Stimulated activated CD4-positive, alpha-beta T cell treated with anti-CD3 and anti-CD28 coated beads, Interleukin-2, amount 100 ng/mL, for 24 hours (primary cell): ENCODE measurements around the gene DIRAS1.
A peak's percentile ranks its signal among the peaks of the same experiment; 100 is the strongest.
"Not testable (repeated sequence)": the region's sequence is repeated elsewhere in the genome, so short reads cannot be mapped to it uniquely, and the experiment has no call there.

Experiments used
- DNase-seq, 2 donors: peaks; one replicate each; pipeline ENCODE4 v3.0.0-alpha.2; 2020

DIRAS1 gene

DNA sequence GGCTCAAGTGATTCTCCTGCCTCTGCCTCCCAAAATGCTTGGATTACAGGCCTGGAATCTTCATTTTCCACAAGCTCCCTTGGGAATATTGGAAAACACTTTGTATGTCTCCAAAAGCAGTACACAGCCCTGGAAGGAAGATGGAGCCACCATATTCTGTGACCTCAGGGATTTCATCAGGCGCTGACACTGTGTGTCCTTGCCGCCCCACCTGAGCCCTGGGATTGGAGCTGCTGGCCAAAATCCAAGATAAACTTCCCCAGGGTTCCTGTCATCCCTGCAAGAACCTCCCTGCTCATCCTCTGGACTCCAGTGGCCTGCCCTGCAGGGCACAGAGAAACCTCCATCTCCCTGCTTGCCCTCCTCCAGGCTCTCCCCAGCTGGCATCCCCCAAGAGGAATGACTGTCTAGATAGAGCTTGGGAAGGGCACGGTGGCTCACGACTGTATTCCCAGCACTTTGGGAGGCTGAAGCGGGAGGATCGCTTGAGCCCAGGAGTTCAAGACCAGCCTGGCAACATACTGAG is 17.4 kb downstream of the DIRAS1 start:
- DNase-seq: no peak

GRCh38 chr19:2703077-2703437 is 18.1 kb downstream of the DIRAS1 start:
- DNase-seq: no peak

- DNase-seq: peak; percentile 94 to 97
Observed at GRCh38 chr19:2702170-2703076, 18.7 kb downstream of the DIRAS1 start, which contains the start of gene GNG7. TSS of gene GNG7 (minus strand) at chr19:2702694. CDS start at chr19:2520688, 182,006 bp downstream.

DNA sequence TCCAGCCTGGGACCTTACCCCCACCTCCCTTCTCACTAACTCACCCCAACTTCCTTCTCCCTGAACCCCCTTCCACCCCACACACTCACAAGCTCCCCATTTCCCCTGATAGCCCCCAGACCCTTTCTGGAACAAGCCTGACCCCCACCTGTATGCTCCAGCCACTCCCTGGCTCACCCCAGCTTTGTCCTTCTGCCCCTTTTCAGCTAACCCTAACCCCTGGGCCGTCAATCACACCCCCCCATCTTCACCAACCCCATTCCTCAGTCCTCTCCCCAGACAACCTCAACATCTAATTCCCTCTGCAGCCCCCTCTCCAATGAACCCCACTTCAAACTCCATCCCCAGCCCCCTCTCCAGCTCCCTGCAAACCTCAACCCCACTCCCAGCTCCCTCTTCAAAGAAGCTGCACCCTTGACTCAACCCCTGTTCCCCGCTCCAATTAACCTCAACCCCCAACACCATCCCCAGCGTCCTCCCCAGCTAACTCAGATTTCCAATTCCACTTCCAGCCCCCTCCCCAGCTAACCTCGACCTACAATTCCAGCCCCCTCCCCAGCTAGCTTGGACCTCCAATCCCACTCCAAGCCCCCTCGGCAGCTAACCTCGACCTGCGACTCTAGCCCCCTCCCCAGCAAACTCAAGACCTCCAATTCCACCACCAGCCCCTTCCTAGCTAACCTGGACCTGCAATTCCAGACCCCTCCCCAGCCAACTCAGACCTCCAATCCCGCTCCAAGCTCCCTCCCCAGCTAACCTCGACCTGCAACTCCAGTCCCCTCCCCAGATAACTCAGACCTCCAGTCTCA is 19.6 kb downstream of the DIRAS1 start:
- DNase-seq: no peak

GRCh38 chr19:2700660-2701360 is 20.4 kb downstream of the DIRAS1 start:
- no peak for DNase-seq

DNA sequence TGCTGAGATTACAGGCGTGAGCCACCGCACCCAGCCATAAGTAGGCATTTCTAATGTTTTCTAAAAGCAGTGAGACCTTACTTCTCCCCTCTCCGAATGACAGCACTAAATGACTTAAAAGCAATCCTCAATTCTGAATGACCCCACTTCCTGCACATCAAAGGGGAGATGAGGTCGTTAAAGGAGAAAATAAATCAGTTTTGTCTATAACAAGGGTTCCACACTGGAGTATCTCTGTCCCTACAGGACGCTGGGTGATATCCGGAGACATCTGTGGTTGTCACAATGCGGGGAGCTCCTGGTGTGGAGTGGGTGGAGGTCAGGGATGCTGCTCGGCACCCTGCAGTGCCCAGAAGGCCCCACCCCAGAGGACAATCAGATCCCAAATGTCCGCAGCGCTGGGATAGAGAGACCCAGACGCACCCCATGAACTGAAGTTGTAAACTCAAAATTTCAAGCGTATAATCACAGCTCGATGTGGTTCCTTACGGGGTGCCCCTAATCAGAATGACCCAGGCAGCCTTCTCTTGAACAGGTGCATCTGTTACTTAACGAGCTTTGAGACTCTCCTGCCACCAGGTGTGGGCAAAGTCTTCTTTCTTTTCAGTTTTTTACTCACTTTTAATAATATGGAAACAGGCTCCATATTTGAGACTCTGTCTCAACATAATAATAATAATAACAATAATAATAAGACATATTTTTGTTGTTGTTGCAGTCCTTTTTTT is 21.6 kb downstream of the DIRAS1 start:
- no peak for DNase-seq

GRCh38 chr19:2694196-2694595 is 27.0 kb downstream of the DIRAS1 start:
- DNase-seq: no peak

DNA sequence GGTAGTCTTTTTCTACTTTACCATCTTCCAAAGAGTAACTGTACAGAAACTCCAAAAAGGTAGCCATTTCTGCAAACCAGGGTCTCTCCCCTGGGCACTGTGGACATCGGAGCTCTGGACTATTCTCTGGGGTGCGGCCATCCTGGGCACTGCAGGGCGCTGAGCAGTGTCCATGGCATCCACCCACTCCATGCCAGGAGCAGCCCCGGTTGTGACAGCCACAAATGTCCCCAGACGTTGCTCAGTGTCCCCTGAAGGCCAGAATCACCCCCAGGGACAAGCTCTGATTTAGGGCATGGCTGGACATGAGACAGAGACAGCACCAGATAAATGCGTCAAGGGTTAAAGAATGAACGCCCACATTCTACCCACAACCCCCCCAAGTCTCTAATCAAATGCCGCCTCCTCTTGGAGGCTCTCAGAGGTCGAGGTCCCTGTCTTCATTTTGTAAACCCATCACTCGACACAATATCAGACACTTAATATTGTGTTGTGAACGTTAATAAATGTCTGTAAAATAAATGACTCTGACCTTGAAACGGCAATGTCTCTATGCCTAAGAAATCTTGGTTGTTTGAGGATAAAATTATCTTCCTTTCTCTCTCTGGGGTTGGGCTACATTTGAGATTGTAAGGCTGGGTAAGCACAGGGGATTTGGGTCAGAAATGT is 27.5 kb downstream of the DIRAS1 start:
- DNase-seq: no peak

DNA sequence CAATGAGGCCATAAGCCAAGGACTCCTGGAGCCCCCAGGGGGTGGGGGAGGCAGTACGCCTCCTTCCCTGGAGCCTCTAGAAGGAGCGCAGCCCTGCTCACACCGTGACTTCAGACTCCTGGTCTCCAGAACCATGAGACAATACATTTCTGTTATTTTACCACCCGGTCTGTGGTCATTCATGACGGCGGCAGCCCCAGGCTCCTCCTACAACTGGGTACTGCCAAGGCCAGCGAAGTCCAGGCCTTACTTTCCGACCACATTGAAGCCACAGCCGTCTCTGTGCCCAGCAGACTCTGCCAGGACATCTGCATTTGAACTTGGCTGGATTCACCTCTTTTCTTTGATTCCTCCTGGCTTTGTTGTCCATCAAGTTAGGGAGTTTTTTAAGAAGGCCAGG is 29.2 kb downstream of the DIRAS1 start:
- no peak for DNase-seq

GRCh38 chr19:2690856-2691255 is 30.3 kb downstream of the DIRAS1 start:
- DNase-seq: no peak

DNA sequence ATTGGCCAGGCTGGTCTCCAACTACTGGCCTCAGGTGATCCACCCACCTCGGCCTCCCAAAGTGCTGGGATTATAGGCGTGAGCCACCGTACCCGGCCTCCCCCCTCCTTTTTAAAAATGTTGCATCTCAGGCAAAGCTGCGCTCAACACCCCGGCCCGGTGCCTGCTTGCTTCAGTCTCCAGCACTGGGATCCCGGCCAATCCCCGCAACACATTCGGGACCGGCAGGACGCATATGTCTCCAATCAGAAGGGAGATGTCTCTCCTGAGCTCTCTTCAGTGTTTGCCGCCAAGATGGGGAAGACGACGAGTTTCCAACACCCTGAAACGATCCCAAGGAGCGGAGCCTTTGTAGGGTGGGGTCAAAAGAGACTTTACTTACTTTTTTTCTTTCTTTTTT is 34.8 kb downstream of the DIRAS1 start:
- DNase-seq: no peak

- DNase-seq: no peak
Observed at GRCh38 chr19:2685204-2685704, 35.9 kb downstream of the DIRAS1 start.

DNA sequence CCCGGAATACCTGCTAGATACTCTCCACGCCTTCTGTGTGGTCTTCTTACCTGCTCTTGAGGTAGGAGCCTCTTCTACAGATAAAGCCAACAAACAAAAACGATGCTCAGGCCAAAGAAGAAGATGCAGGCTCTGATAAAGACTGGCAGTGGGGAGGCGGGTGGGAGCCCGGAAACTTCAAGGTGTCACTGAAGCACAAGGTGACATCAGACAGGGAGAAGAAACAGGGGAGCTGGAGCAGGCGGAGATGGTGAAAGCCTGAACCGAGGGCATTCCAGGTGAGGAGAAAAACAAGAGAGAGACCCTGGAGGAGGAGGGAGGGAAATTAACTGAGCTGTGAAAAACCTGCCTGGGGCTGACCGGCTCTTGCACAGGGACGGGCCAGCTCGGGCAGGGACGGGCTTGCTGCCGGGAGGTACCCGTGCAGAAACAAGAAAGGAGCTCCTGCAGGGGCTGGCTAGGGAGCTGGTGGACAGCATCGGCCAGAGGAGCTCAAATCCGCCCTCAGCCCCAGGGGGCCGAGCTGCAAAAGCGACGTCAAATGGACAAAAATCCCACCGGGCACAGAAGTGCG is 37.7 kb downstream of the DIRAS1 start:
- no peak for DNase-seq

DNA sequence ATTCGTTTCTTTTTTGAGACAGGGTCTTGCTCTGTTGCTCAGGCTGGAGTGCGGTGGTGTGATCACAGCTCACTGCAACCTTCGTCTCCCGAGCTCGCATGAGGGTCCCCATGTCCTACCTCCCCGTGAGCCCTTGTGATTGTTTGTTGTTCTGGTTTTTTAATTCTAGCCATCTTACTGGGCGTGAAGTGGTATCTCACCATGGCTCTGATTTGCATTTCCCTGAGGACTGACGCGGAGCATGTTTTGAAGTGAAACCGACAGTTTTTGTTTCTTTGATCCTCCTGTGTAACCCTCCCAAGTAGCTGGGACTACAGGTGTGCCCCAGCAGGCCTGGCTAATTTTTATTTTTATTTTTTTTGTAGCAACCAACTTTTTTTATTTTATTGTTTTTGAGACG is 40.4 kb downstream of the DIRAS1 start:
- DNase-seq: no peak

DNA sequence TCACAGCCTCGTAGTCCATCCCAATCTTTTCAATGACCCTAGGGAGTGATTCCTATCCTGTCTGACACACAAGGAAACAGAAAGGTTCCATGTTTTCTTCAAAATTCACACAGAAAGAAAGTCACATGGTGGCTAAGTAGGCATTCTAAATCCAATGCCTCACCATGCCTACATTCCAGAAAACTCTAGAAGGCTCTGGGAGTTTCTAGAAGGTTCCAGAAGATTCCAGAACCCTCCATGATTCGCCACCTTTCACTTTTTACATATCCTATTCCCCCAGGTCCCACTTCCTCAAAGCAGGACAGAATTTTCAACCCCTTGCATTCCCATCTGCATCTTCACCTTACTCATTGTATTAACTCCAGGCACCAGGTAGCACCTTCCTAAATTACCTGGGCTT is 41.7 kb downstream of the DIRAS1 start:
- DNase-seq: no peak

GRCh38 chr19:2678948-2679347 is 42.2 kb downstream of the DIRAS1 start:
- DNase-seq: not testable (repeated sequence)

DNA sequence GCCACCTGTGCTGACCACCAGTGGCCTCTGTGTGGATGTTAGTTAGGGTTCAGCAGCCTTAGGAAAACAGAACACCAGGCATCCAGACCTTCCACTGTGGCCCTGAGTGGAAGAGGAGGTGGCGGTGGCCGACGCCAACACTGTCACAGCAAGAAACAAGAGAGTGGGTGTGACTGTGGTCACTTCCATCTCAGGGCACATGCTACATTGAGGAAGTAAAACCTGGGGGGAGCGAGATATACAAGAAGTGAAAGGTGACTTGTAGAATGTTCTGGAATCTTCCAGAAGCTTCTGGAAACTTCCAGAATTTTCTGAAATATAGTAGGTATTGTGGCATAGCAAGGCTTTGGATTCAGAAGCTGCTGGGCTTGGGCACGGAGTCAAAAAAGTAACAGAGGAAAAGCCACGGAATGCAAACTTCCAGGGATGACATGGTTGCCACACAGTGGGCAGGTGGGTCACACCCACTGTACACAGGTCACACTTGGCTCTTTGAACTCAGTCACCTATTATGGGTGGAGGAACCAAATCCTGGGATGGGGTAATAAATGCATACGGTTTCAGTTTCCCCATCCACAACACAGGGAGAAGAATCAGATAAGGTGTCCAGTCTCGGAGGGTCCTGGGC is 43.0 kb downstream of the DIRAS1 start:
- DNase-seq: no peak

GRCh38 chr19:2676823-2677222 is 44.3 kb downstream of the DIRAS1 start:
- DNase-seq: no peak

DNA sequence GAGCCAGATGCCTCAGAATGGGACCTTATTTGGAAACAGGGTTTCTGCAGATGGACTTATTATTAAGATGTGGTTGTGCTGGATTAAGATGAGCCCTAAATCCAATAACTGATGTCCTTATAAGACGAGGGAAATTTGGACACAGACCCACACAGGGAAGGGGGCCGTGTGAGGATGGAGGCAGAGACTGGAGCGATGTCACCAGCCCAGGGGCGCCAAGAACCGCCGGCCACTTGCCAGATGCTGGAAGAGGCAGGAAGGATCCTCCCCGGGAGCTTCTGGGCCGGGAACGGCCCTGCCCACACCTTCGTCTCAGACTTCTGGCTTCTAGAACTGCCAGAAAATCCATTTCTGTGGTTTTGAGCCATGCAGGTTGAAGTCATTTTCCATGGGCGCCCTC is 45.3 kb downstream of the DIRAS1 start:
- no peak for DNase-seq

DNA sequence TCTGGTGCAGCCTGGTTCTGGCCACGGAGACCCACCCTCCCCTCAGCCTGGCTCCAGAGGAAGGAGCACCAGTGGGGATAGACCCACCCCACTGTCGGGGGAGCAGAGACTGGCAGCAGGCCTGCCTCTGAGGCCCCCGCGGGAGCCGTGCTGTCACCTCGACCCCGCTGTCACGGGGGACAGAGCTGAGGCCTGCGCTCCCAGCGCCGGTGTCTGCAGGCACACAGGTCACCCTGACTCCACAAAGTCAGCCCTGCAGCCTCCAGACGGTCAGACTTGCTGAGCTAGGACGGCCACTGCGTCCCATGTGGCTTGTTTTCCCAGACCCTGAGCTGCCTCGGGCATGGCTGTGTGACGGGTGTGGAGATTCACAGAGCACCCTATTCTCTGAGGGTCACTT is 51.0 kb downstream of the DIRAS1 start:
- no peak for DNase-seq
